ENCODE measurements around the gene SERPINB13.

SERPINB13 gene

GRCh38 chr18:63567276-63567675 is 19.9 kb upstream of the SERPINB13 start:
- no peak overlapping the region for H3K4me3 ChIP-seq (replicated peaks; ENCODE audit: low read depth, low read length)
- no peak for DNase-seq (ENCODE audit: extremely low read depth, low read depth)
- TF ChIP-seq CTCF (IDR thresholded peaks at IDR 0.05; ENCODE audit: low read depth, low read length, missing control alignments): no peak

GRCh38 chr18:63567825-63568224 is 19.3 kb upstream of the SERPINB13 start:
- no peak for TF ChIP-seq CTCF (IDR thresholded peaks at IDR 0.05; ENCODE audit: low read depth, low read length, missing control alignments)
- no peak overlapping the region for H3K4me3 ChIP-seq (replicated peaks; ENCODE audit: low read depth, low read length)
- no peak for DNase-seq (ENCODE audit: extremely low read depth, low read depth)

- no peak for DNase-seq (ENCODE audit: extremely low read depth, low read depth)
- no peak overlapping the region for H3K4me3 ChIP-seq (replicated peaks; ENCODE audit: low read depth, low read length)
- no peak for TF ChIP-seq CTCF (IDR thresholded peaks at IDR 0.05; ENCODE audit: low read depth, low read length, missing control alignments)
Measured at GRCh38 chr18:63570721-63571120, 16.4 kb upstream of the SERPINB13 start.

- DNase-seq (ENCODE audit: extremely low read depth, low read depth): no peak
- no peak for TF ChIP-seq CTCF (IDR thresholded peaks at IDR 0.05; ENCODE audit: low read depth, low read length, missing control alignments)
- no peak overlapping the region for H3K4me3 ChIP-seq (replicated peaks; ENCODE audit: low read depth, low read length)
Measured at GRCh38 chr18:63575681-63576080, 11.5 kb upstream of the SERPINB13 start.

- DNase-seq (ENCODE audit: extremely low read depth, low read depth): peak; percentile 29
- peak; percentile 69 for TF ChIP-seq CTCF (IDR thresholded peaks at IDR 0.05; ENCODE audit: low read depth, low read length, missing control alignments)
- no peak overlapping the region for H3K4me3 ChIP-seq (replicated peaks; ENCODE audit: low read depth, low read length)
Measured at GRCh38 chr18:63578357-63578958, 8.7 kb upstream of the SERPINB13 start.

- no peak for TF ChIP-seq CTCF (IDR thresholded peaks at IDR 0.05; ENCODE audit: low read depth, low read length, missing control alignments)
- DNase-seq (ENCODE audit: extremely low read depth, low read depth): no peak
- no peak overlapping the region for H3K4me3 ChIP-seq (replicated peaks; ENCODE audit: low read depth, low read length)
Measured at GRCh38 chr18:63579616-63580015, 7.5 kb upstream of the SERPINB13 start.

- no peak overlapping the region for H3K4me3 ChIP-seq (replicated peaks; ENCODE audit: low read depth, low read length)
- DNase-seq (ENCODE audit: extremely low read depth, low read depth): no peak
- TF ChIP-seq CTCF (IDR thresholded peaks at IDR 0.05; ENCODE audit: low read depth, low read length, missing control alignments): no peak
Measured at GRCh38 chr18:63585988-63586387, 1.2 kb upstream of the SERPINB13 start.

Measured in HFF-Myc (cell line).